IPS-NIHi7 (cell line): ENCODE results near the gene MAGI2.
A peak's percentile ranks its signal among the peaks of the same experiment; 100 is the strongest.

Experiments used
- DNase-seq: peaks from one replicate; pipeline ENCODE4 v3.0.0; 2012; ENCODE audit warnings: mixed read lengths; ENCODE audit errors: extremely low spot score

MAGI2 gene

DNA sequence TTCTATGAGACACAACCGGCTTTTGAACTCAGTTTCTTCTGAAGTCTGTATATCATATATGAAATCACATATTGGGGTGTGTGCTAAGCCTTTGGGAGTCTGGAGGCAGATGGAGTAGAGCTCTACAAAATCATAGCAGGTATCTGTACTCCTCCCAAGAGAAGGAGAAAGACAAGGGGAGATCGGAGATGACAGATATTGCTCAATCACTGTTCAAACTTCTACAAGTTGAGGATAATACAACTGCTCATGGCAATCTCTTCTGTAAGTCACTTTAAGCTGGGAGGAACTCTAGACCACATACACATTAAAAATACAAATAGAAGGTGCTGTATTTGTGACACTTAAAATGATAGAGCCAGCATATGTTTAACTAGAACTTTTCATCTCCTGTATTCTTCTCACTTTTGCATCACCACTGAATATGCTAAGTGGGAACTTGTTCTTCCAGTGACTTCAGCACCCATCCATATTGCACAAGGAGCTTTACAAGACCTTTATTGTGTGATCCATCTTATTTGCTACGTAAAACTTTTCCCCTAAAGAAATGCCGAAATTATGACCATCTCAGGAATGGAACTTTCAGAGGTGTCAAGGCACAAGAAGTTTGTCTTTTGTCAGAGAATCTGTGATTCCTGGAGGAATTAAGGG is 1273.5 kb downstream of the MAGI2 start:
- no peak for DNase-seq

DNA sequence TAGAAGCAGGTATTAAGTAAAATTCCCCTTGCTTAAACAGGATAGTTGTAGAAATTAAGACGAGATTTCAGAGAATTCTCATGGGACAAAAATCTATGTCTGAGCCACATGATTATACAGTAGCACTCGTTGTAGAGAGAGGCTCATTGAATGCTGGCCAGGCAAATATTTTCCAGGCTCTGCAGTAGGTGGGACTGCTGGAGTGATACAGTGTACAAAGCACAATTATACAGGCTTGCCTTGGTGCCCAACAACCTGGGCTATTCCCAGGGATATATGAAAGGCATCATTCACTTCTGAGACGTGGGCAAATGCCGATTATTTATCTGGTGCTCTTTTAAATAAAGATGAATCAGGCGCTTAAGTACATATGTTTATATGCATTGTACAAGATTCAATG is 1274.3 kb downstream of the MAGI2 start:
- DNase-seq, result no peak

DNA sequence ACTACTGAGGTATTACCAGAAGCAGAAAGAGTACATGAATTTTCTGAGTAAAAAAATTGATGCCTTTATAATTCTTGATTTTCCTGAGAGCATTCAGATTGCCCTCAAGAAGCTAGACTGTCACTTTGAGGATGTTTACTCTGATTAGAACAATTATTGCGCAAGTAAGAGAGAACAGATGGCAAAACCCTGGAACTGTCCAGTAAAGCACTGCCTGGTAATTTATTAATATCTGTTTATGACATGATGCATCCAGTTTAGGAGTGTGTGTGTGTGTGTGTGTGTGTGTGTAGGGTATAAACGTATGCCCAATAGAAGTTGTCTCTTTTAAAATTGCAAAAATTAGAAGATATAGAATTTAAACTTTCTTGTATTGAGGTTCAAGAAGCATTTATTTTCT is 1275.1 kb downstream of the MAGI2 start:
- no peak for DNase-seq

DNA sequence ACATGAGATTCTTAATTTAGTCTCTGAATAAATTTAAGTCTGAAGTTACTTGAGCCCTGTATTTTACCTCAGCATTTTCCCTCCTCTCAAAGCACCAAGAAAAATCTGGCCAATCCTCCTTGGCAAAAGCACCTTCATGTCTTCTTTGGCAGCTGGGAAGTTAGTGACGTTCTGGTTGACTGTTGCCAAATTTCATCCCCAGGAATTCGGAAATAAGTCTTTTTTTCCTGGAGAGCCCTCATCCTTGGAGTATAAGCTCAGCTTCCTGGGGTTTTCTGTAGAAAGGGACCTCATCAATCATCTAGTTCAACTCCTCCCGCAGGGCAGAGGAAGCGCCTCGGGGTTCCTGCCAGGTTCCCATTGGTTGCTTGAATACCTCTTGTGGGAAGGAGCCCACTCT is 1277.3 kb downstream of the MAGI2 start:
- DNase-seq, result no peak

DNA sequence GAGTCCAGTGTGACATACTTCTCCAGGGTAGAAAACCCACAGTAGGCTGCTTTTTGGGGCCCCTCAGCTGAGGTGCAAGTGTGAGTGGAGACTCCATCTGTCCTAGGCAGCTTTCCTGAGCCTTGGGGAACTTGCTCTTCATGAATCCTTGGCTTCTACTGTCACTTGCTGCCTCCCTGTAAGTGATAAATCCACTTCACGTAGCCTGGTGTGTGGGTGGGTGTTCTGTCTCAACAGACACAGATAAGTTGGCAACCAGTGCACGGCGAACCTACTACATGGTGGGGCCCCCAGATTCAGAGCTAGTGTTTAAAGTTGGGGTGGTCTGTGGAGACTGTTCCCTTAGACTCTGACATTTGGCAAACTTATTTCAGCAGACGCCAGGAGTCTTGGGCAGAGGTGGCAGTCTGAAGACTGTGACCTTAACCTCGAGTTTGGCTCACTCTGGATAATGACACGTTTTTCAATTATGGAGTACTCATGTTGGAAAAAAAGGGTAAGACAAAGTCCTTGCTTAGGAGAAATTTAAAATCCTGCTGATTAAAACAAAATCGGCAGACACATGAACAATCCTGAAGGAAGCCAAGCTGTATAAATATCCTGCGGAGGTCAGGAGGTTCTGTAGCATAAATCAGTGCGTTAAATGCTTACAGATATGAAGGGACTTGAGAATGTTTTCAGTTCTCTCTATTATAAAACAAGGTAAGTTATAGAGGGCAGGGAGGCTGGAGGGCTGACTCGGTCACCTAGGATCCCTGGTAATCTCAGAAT is 1278.0 kb downstream of the MAGI2 start:
- DNase-seq, result no peak

DNA sequence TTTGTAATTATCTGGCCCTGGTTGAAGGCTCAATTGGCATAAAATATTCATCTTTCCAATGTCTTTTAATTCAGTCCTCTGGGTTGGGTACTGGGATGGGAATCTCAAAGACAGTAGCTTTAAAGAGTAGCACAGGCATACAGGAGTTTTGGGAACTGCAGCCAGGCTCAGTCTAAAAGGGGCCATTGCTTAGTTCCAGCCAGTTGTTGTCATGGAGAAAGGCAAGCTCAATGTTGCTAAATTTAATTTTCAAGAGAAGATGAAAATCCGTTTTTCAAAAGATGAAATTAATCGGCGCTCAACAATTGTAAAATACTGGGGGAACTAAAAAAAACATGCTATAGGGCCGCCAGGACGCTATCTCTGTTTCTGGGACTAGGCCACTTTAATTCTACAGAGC is 1279.8 kb downstream of the MAGI2 start:
- no peak for DNase-seq

DNA sequence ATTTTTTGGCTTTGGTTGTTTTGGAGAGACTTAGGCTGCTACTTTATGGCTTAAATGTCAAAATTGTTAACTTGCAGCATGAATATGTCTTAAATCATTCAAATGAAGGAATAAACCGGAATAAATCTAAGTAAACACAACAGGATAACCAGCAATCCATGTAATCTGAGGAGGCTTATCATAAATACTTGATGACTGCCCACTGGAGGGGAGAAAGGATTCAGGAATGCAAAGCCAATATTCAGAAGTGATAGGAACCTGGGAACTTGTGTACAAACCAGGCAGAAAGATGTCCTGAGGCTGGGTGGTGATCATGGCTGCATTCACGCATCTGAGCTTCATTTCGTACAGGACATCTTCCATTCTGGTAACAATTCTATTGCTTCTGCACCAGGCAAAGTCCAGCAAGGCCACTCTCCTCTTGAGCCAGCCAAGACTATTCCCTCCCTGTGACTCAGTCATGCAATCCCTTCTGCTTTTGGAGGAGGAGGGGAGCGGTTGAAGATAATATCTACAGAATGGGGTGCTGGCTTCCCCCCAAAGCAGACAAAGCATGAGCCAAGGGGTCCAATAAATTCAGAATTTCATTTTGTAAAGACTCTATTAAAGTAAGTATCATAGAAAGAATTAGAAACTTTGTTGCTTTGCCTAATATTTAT is 1280.4 kb downstream of the MAGI2 start:
- DNase-seq, result no peak

DNA sequence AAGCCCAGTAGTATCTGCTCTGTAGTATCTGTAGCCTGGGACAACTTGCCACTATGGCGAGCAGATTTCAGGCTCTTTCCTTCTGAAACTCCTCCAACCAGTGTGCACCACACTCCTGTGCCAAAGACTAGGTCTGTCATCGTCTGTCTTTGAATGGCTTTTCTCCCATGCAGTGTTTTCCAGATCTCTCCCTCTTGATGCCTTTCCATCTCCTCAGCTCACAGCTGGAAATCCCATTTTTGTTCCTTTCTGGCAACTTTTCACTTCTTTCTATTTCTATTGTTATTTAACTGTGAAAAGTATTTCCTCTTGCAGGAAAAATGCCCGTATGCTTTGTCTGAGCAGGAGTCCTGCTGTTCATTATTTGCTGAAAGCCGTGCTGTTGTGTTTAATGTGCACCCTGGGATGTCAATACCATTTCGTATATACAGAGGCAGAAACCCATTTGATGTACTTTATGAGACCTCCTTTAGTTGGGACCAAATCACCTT is 1281.2 kb downstream of the MAGI2 start:
- DNase-seq, result no peak

DNA sequence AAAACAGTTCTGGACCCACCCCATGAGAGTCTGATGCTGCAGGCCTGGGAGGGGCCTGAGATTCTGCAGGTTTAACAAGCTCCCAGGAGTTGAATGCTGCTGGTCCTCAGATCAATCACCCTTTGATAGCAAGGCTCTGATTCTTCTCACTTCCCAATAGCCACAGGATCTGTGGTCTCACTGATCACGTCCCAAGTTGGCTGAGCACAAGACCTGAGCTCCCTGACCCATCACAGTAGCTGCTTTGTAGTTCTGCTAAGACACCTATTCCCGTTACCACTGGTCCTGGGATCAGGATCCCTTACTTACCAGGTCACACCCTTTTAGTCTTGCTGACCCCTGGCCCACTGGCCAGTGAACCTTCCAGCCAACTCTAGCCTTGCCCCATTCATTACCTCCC is 1282.1 kb downstream of the MAGI2 start:
- no peak for DNase-seq

DNA sequence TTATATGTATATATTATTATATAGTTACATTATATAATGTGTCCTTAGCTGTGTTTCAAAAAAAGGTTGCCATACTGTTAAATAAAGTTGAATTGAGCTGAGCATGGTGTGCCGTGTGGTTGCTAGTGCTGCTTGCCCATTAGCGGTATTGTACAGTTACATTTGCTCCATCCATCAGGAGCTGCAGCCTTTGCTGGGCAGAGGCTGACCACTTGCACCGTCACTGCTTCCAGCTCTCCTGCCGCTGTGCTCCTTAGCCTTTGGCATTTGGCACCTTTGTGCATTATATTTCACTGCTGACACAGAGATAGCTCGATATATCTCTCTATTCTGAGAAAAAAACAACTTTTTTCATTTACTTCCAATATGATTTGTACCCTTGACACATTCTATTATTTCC is 1282.7 kb downstream of the MAGI2 start:
- DNase-seq, result no peak

DNA sequence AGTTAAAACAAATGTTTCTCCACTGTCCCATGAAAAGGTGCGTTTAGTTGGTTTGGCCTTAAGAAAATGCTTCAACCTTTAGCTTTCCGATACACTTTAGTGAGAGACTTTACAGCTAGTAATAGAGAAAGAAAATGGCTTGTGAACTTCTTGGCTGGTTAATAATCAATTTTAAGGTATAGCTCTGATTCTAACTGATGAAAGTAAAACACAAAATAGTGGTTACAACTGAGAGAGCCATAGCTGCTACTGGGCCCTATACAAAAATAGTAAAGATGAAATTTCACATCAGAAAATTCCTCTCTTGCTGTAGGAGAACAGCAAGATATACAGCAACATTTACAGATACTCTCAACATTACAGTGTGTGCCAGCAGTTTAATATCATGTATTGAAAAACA is 1283.5 kb downstream of the MAGI2 start:
- DNase-seq, result no peak

DNA sequence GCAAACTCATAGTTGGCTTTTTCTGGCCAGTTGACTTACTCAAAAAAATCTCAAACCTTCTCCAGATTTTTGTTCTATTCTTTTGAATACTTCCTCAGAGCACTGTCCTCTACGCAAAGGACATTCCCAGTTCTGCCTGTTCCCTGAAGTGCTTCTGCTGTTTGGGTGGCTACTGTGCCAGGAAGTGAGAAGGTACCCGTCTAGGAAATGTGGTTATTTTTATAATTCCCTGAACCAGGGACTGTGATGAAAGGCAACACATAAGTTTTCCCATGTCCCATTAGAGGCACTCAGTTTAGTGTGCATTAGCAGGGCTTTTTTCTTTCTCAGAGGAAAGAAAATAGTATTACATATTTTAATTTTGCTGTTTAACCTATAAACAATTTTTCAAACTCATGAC is 1284.6 kb downstream of the MAGI2 start:
- no peak for DNase-seq

DNA sequence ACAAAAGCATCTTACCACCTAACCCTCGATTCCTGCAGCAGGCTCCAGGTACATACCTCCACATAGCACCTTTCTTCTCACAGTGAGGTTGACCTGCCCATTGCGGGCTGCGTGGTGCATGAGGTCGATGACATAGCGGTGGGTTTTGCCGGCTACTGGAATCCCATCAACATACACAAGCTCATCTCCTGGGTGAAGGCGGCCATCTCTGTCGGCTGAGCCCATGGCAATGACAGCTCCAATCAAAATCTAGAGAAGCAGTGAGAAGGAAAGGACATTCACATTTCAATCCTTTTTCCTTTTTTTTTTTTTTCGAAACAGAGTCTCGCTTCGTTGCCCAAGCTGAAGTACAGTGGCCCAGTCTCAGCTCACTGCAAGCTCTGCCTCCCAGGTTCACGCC is 1285.6 kb downstream of the MAGI2 start:
- DNase-seq, result no peak

DNA sequence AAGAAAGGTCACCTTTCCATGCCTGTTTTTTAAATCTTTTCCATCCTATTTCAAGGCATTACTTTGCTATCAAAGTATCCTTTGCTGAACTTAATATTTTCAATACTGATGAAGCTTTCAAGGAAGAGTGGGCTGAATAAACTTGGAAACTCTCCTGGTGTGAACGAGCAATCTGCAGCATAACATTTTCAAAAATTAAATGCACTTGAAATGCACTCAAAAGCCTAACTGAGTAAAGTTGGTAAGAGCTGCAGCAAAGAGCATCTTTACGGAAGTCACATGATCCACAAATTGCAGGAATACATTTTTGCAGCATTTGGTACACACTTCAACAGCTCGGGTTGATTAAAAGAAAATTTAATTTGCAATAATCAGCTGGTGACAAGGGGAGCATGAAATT is 1287.6 kb downstream of the MAGI2 start:
- DNase-seq, result no peak

DNA sequence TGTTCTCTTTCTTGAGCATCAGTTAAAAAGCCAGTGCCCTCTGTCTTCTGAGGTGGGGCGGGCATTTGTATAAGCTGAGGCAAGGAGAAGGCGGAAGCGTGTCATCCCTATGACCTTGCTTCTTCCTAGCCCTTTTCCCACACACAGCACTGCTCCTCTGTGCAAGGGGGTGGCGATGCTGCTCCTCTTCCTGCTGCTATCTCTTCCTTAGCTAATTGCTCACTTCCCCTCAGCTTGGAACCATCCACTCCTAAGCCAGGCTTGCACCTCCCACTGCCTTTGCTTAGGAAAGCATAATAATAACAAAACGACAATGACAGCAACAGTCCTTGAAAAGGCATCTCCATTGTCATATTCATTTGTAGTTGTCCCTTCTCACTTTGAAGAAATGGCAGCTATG is 1288.0 kb downstream of the MAGI2 start:
- DNase-seq, result peak; percentile 40

DNA sequence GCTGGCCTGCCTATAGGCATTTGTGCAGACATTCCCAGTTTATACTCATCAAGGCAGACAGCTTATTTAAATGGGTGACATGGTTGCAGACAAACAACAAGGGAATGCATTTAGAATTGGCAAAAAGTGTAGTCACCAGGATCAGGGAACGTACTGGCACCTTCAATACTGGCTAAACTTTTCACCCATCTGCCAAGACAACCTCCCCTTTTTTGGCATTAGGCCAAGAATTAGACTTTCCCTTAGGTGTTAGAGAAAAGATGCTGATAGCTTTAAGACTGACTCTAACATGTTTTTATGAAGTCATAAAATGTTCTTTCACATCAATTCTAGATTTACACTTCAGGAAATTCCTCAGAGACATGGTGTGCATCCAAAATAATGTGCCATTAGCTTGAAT is 1289.0 kb downstream of the MAGI2 start:
- DNase-seq, result no peak

DNA sequence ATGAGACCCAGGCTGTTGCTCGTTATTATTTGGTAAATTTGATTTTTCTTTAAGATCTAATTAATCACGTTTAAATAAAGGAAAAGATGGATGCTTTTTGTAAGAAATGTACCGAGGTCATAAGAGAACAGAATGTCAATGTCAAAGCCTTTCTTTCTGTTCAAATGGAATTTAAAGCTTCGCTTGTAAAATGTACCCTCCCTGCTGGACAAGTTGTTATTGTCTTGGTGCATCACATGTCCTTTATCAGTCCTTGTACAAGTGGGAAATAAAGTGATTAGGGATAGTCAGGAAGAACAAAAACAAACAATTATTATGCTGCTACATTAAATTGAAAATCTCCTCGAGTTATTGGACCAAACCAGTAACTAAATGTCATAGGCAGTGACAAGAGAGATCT is 1291.7 kb downstream of the MAGI2 start:
- no peak for DNase-seq

DNA sequence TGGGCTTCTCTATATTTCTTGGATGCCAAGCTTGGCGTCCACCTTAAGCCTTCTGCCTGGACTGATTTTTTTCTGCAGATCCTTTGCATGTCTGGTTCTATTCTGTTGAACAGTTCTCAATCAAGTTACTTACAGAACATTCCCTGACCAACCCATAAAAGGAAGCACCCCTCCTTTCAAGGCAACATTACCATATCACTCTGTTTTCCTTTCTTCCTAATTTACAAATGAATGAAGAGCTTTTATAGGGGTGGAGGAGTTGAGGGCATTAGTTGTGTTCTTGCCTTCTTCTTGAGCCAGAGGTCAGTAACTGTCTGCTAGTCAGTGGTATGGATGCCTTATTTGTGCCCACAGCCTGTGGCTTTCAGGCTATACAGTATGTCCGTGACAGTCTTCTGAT is 1293.9 kb downstream of the MAGI2 start:
- peak; percentile 25 for DNase-seq

DNA sequence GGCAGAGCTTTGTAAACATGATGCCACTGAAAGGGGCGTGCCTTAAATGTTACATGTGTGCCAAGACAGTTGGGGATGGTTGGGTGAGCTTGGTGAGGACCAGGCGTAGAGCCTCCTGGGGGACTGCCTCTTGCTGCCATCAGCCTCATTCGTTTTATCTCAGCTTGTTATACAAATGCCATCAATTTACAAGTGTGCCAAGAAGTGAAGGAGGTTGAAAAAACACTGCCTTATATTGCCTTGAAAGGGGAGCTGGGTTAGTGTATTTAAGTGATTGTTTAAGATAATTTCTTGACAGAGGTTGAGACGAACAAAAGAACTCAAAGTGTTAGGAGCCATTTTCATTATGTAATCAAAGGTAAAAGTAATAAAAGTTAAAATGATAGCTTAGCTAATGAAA is 1300.2 kb downstream of the MAGI2 start:
- no peak for DNase-seq

DNA sequence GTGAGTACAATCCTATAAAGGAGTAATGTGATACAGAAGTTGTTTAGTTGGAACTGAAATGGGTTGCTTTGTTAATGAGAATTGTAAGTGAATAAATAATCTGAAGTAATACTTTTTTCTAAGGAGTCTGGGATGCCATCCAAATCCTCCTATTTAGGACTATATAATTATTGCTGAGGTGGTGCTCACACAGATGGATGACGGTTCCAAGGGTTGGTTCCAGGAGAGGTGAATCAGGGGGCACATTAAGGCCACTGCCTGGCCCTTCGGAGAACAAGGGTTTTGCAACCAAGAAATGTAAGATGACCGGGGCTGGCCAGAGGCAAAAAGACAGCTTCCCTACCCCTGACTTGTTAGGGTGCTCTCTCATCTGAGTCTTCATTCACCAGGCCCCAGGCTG is 1302.2 kb downstream of the MAGI2 start:
- no peak for DNase-seq

DNA sequence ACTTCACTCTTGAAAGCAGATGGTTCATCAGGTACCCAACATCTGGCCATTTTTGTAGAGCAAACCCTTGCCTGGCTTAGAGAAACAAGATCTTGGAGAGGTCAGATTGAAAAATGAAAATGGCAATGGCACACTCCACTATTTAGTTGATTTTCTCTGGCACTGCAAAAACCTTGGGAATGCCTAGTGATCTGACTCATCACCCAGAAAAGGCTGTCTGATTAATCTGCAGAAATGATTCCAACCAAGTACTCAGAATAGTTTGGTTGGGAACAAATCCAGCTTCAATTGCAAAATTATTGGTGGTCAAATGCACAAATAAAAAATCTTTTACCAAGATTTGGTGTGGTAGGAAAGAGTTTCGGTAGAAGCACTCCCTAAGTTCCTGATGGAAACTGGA is 1303.7 kb downstream of the MAGI2 start:
- DNase-seq, result no peak

DNA sequence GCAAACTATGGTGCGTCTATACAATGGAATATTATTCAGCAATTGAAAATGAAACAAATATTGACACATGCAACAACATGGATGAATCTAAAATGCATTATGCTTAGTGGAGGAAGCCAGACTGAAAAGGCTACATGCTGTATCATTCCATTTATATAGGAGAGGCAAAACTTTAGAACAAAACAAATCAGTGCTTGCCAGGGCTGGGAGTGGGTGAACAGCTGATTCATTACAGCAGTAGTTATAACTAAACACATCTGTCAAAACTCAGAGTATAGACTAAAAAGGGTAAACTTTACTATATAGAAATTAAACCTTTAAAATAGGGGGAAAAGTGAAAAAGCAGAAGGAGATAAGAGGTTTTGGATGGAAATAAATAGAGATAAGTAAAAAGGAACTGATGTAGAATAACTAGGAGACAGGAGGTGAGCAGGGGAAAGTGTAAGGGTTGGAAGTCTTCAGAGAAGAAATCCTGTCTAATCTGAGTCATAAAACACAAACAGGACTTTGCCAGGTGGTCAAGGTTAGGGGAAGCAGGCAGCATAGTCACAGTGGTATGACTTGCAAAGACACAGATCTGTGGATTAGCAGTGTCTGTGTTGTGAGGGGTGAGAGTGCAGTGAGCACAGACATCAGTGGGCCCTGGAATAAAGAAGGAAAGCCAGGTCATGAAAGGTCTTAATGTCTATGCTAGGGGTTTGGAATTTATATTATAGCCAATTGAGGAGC is 1305.1 kb downstream of the MAGI2 start:
- DNase-seq, result no peak
